ENCODE data around the gene NTRK3.

DNA sequence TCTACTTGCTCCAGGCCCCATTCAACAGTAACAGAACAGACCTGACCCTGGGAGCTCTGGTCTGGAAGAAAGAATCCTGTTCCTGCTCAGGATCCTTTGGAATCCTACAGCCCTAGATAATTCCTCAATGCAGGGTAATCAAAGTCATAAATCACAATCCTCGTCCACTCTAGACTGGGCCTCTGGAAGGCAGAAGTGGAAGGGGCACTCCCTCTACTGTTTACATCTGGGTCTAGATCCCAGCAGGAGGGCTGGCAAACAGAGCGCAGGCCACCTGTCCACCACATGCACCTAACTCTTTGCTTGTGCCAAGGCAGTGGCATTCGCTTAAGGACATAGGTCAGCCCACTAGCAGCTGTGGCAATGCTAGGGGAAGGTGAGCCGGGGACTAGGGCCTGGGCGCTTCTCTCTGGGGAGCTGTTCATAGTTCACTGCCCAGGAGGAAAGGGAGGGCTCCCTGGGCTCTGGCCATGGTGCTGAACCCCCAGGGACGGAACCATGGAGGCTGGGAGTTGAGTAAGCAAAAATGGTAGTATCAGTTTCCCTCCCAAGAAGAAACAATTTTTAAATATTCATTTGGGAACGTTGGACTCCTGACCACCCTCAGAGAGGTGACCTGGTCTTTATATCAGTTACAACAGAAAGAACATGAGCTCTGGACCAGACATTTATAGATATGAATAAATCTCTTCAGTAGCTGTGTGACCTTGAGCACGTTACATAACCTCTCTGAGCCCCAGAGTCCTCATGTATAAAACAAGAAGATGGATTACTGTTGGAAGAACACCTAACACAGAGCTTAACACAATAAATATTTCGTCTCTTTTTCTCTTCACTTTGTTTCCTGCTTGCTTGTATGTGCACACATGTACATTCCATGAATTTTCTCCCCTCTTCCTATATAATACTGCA, 90.2 kb downstream of the NTRK3 start:
- TF ChIP-seq CTCF (optimal IDR thresholded peaks at IDR 0.05 in 1 of 3, IDR thresholded peaks at IDR 0.05 in 1 of 3, conservative IDR thresholded peaks at IDR 0.05 in 1 of 3; ENCODE audit: extremely low read depth in 1 of 3, insufficient read depth in 2 of 3, low read length in 3 of 3) (no peak), EZH2 (IDR thresholded peaks at IDR 0.05; ENCODE audit: low read length) (no peak)
